Epithelial cell of esophagus (primary cell): ENCODE measurements around the gene ZNF346.

ENCODE experiments used
- DNase-seq: peaks from one replicate; pipeline ENCODE4 v3.0.0; 2010; ENCODE audit warnings: low read depth
- H3K4me3 ChIP-seq: 2 replicates; pipeline ENCODE4 v1.5.1; 2011; ENCODE audit warnings: mild to moderate bottlenecking, low read length, control low read depth
- CTCF ChIP-seq: IDR thresholded peaks from 2 replicates; pipeline ENCODE4 v1.5.1; 2011; ENCODE audit warnings: low read depth, mild to moderate bottlenecking, low read length, control low read depth, inconsistent platforms; ENCODE audit not compliant: insufficient read depth; ENCODE audit errors: missing control alignments

ZNF346 gene

DNA sequence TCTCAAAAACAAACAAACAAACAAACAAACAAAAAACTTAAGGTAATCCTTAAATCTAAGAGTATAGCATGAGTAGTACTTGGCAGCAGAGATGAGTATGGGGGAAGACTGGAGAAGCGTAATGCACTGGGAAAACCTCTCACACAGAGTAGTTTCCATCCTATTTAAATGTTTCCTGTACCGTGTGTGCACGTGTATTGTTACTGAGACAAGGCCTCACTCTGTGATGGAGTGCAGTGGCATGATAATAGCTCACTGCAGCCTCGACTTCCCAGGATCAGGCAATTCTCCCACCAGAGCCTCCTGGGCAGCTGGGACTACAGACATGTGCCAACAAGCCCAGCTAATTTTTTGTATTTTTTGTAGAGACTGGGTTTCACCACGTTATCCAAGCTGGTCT is 18.8 kb upstream of the ZNF346 start:
- peak; percentile 28 for DNase-seq
- H3K4me3 ChIP-seq, result no peak overlapping the region
- no peak for TF ChIP-seq CTCF

- no peak for TF ChIP-seq CTCF
- no peak for DNase-seq
- peak overlapping the region; percentile 81 for H3K4me3 ChIP-seq
Measured at GRCh38 chr5:177004961-177005360, 17.5 kb upstream of the ZNF346 start.

DNA sequence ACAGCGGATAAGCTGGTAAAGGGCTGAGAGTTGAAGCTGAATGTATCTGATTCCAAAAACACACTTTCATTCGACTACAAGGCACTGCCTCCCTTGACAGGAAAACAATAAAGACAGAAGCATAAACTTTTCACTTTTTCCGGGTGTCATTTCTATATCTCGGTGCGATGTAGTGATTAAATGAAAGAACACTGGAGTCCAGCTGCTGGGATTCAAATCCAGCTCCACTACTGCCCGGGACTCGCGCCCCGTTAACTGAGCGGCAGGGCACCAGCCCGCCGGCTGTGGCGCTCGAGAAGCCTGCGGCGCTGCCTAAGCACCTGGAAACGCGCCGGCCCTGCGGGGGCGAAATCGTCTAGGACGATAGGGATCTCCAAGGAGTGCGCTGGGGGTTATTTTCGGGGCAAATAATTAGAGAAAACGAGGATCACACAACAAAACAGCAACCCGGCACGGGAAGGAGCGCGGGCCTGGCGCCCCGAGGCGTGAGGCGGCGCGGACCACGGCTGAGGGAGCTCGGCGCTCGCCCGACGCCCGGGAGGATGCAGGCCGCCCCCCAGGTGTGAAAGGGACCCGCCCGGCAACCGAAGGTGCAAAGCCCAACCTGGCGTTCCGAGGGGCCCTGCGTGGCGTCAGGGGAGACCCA is 16.8 kb upstream of the ZNF346 start:
- DNase-seq, result peak; percentile 66
- peak; percentile 36 for TF ChIP-seq CTCF
- H3K4me3 ChIP-seq, result peak overlapping the region; percentile 81

DNA sequence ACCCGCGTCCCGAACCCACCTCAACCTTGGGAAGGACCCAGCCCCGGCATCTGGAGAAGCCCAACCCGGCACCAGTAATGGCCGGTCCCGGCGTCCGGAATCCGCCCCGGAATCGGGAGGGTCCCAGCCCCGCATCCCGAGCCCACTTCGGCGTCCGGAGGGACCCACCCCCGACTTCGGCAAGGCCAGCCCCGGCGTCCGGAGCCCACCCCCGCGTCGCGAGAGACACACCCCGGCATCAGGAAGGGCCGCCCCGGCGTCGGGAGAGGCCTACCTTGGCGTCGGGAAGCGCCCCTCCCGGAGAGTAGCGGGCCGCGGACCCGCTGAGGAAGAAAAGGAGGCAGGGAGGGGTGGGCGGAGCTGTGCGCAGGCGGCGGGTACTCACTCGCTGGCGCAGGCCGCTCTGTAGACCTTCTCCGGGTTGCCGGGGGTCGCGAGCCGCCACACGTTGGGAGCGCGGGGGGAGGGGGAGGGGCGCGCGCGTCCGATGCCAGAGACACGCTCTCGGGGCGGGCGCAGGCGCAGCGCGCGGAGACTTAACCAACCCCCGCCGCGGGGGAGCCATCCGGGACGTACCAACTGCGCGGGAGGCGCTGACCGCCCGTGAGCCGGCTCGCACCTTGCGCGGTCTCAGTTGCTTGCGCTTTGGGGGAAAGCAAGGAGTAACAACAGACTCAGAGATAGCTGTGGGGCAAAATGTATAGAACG is 16.1 kb upstream of the ZNF346 start, which contains the start of gene UIMC1:
TSS of gene UIMC1 (minus strand) at position 515 of the 708 bp plus-strand sequence. CDS start 24,164 bp downstream, outside the sequence.
- no peak for TF ChIP-seq CTCF

DNA sequence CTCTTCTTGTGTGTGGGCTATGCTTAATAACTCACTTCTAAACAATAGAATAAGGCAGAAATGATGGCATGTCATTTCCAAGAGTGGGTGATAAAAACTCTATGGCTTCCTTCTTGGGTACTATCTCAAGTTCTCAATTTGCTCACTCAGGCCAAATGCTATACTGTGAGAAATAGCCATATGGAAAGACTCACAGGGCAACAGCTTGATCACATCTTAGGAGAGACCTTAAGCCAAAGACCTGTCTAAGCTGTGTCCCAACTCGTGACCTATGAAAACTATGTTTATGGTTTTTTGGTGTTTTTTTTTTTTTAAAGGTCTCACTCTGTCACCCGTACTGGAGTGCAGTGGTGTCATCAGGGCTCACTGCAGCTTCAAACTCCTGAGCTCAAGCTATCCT is 13.8 kb upstream of the ZNF346 start:
- TF ChIP-seq CTCF, result no peak
- no peak for DNase-seq
- H3K4me3 ChIP-seq, result no peak overlapping the region

More for the DNA sequence above, 16.1 kb upstream of the ZNF346 start, which contains the start of gene UIMC1:
- H3K4me3 ChIP-seq, result peak within 1 kb of the TSS; percentile 81
- DNase-seq, result peak; percentile 95

GRCh38 chr5:177010153-177010552 is 12.3 kb upstream of the ZNF346 start:
- H3K4me3 ChIP-seq, result no peak overlapping the region
- TF ChIP-seq CTCF, result no peak
- DNase-seq, result no peak
